ENCODE data around the gene HNF4A. TPM values are rescaled to one million over a fixed set of nuclear protein-coding genes. Genes with fewer than 3 reads are reported as not detected.

Gene HNF4A
- total and polyA plus RNA-seq, 2 of the 13 experiments (the other 11 are each of a cell fraction or from before 2014, with no cell fraction given): 80.9 to 169 TPM

DNA sequence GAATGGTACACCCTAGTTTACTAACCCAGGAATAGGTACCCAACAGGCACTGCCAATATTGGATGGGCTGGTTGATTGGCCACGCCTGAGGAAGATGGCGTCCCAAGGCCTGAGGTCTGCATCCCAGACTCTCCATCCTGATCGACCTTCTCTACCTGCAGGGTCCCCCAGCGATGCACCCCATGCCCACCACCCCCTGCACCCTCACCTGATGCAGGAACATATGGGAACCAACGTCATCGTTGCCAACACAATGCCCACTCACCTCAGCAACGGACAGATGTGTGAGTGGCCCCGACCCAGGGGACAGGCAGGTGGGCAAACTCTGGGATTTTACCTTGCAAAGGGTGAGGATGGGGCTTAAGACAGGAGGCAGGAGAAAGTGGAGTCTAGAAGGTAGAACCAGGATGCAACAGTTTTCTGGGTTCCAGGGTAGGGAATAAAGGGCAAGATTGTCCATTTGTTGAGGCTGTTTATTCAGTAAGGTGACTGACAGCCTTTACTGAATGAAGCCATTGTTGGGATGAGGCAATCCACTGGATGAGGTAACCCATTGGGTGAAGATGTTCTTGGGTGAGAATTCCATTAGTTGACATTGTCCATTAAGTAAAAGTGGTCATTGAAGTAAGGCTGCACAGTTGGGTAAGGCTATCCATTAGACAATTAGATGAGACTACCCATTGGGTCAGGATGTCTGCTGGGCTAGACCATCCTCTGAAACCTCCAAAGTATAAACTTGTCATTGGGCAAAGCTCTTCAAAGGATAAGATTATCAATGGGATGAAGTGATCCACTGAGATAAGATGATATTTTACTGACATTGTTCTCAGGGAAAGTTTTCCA, 72.9 kb downstream of the HNF4A start (continued):
- TF ChIP-seq, protein P1, sequence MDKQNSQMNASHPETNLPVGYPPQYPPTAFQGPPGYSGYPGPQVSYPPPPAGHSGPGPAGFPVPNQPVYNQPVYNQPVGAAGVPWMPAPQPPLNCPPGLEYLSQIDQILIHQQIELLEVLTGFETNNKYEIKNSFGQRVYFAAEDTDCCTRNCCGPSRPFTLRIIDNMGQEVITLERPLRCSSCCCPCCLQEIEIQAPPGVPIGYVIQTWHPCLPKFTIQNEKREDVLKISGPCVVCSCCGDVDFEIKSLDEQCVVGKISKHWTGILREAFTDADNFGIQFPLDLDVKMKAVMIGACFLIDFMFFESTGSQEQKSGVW (CRISPR knock-in tag; IDR thresholded peaks at IDR 0.05; ENCODE audit: borderline replicate concordance): no peak
- TF ChIP-seq TIGD3 (CRISPR knock-in tag; IDR thresholded peaks at IDR 0.05; ENCODE audit: borderline replicate concordance) (no peak; the same call in 1 of the 2 replicates), AGO2 (optimal IDR thresholded peaks at IDR 0.05; ENCODE audit: low read depth, low read length) (peak; percentile 76), ZBTB7B (CRISPR knock-in tag; IDR thresholded peaks at IDR 0.05) (peak; percentile 70), ZNF598 (CRISPR knock-in tag; IDR thresholded peaks at IDR 0.05; ENCODE audit: borderline replicate concordance) (peak; percentile 56; the same call in 1 of the 2 replicates), E2F1 (CRISPR knock-in tag; IDR thresholded peaks at IDR 0.05) (no peak), ZNF605 (CRISPR knock-in tag; IDR thresholded peaks at IDR 0.05) (0 out of 2 replicates have a peak, but pooled peaks have one; percentile 71), ZSCAN30 (CRISPR knock-in tag; IDR thresholded peaks at IDR 0.05) (no peak), HIVEP1 (CRISPR knock-in tag; IDR thresholded peaks at IDR 0.05) (no peak), ESRRA (CRISPR knock-in tag; IDR thresholded peaks at IDR 0.05; ENCODE audit: low read depth) (no peak; the same call in 1 of the 2 replicates), HMG20B (CRISPR knock-in tag; conservative IDR thresholded peaks at IDR 0.05) (peak; percentile 95), ZKSCAN8 (CRISPR knock-in tag; IDR thresholded peaks at IDR 0.05; ENCODE audit: borderline replicate concordance) (peak; percentile 91; the same call in 1 of the 2 replicates), ZNF337 (CRISPR knock-in tag; IDR thresholded peaks at IDR 0.05; ENCODE audit: borderline replicate concordance, low read depth) (peak; percentile 87; the same call in 1 of the 2 replicates), CHD4 (IDR thresholded peaks at IDR 0.05; ENCODE audit: borderline replicate concordance, low read length) (peak; percentile 93; the same call in 1 of the 2 replicates), PREB (CRISPR knock-in tag; IDR thresholded peaks at IDR 0.05) (no peak), ZNF878 (CRISPR knock-in tag; IDR thresholded peaks at IDR 0.05) (0 out of 2 replicates have a peak, but pooled peaks have one; percentile 64), ZNF510 (CRISPR knock-in tag; IDR thresholded peaks at IDR 0.05; ENCODE audit: low read depth) (no peak), FOXP1 (IDR thresholded peaks at IDR 0.05) (peak; percentile 86), FOXP1 (CRISPR knock-in tag; IDR thresholded peaks at IDR 0.05) (peak; percentile 89), ZFP91 (CRISPR knock-in tag; IDR thresholded peaks at IDR 0.05; ENCODE audit: borderline replicate concordance) (peak; percentile 56; the same call in 1 of the 2 replicates), MED8 (CRISPR knock-in tag; IDR thresholded peaks at IDR 0.05; ENCODE audit: insufficient replicate concordance) (peak; percentile 14), SOX5 (CRISPR knock-in tag; IDR thresholded peaks at IDR 0.05; ENCODE audit: borderline replicate concordance) (peak; percentile 99), ZNF589 (CRISPR knock-in tag; conservative IDR thresholded peaks at IDR 0.05) (no peak), PCBP1 (IDR thresholded peaks at IDR 0.05; ENCODE audit: borderline replicate concordance, low read depth, low read length) (no peak)
